Measurements from ENCODE around the gene LILRA6.
"Not testable (repeated sequence)": the region's sequence is repeated elsewhere in the genome, so short reads cannot be mapped to it uniquely, and the experiment has no call there.

The LILRA6 gene

GRCh38 chr19:54208784-54209057, 33.9 kb downstream of the LILRA6 start:
- H3K27ac ChIP-seq (ENCODE audit: low read depth, low read length, poor library complexity, severe bottlenecking), result no peak overlapping the region

GRCh38 chr19:54207983-54208783, 34.4 kb downstream of the LILRA6 start:
- peak overlapping the region; percentile 21; the same call in 1 of the 2 replicates for H3K4me2 ChIP-seq (ENCODE audit: low read length)
- no peak overlapping the region for H3K9ac ChIP-seq (ENCODE audit: low read length)
- no peaks in the 10 kb centered on the region for H4K20me1 ChIP-seq (ENCODE audit: insufficient read depth, low read length)

More at GRCh38 chr19:54208784-54209057, 33.9 kb downstream of the LILRA6 start:
- TF ChIP-seq CTCF (IDR thresholded peaks at IDR 0.05; ENCODE audit: low read length) (no peak), EZH2 (IDR thresholded peaks at IDR 0.05; ENCODE audit: borderline replicate concordance, low read length) (no peak)
- no peak overlapping the region for H2AFZ ChIP-seq (ENCODE audit: low read length)
- H3K4me3 ChIP-seq (ENCODE audit: low read depth, low read length, poor library complexity, severe bottlenecking), result no peak overlapping the region
- no peaks in the 10 kb centered on the region for H4K20me1 ChIP-seq (ENCODE audit: insufficient read depth, low read length)
- H3F3A ChIP-seq (ENCODE audit: insufficient read depth, low read length), result 0 out of 2 replicates have a peak, but pooled peaks cover 6% of the 10 kb centered on the region
- H3K27me3 ChIP-seq (ENCODE audit: insufficient read depth, low read length), result no peaks in the 10 kb centered on the region
- no peak overlapping the region for H3K9ac ChIP-seq (ENCODE audit: low read length)
- H3K9me3 ChIP-seq (ENCODE audit: low read length), result no peaks in the 10 kb centered on the region
- peaks cover 43% of the 10 kb centered on the region for H3K4me1 ChIP-seq (ENCODE audit: insufficient read depth, low read length, severe bottlenecking)
- H3K79me2 ChIP-seq (ENCODE audit: insufficient read depth, low read length), result peaks cover 17% of the 10 kb centered on the region
- no peak overlapping the region; the same call in 1 of the 2 replicates for H3K4me2 ChIP-seq (ENCODE audit: low read length)
- no peaks in the 10 kb centered on the region for H3K9me2 ChIP-seq (ENCODE audit: low read depth, low read length)
- peaks cover 90% of the 10 kb centered on the region for H3K36me3 ChIP-seq (ENCODE audit: insufficient read depth, low read length)

DNA sequence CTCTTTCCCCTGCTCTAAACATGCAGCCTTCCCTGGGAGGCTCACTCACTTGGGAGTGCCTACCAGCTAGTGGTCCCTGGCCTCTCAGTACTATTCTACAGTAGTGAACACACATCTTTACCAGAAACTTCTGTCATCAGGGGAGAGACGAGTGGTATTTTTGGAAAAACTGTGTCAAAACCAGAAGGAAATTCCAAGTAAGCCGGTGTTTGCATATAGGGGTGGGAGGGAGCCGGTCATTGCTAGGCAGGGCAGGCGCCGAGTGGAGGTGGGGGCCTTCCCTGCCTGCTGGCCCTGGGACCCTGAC, 35.0 kb downstream of the LILRA6 start:
- Histone ChIP-seq H4K20me1 (ENCODE audit: insufficient read depth, low read length) (no peaks in the 10 kb centered on the region; the same call in 1 of the 2 replicates), H3K36me3 (ENCODE audit: insufficient read depth, low read length) (peaks cover 93% of the 10 kb centered on the region), H3K9me3 (ENCODE audit: low read length) (no peaks in the 10 kb centered on the region), H3K4me2 (ENCODE audit: low read length) (peak overlapping the region; percentile 21; the same call in 1 of the 2 replicates), H3K9ac (ENCODE audit: low read length) (no peak overlapping the region), H3K4me1 (ENCODE audit: insufficient read depth, low read length, severe bottlenecking) (peaks cover 54% of the 10 kb centered on the region), H3K79me2 (ENCODE audit: insufficient read depth, low read length) (peaks cover 25% of the 10 kb centered on the region), H3K4me3 (ENCODE audit: low read depth, low read length, poor library complexity, severe bottlenecking) (no peak overlapping the region), H3K27ac (ENCODE audit: low read depth, low read length, poor library complexity, severe bottlenecking) (peak overlapping the region; percentile 64), H3K9me2 (ENCODE audit: low read depth, low read length) (no peaks in the 10 kb centered on the region), H3F3A (ENCODE audit: insufficient read depth, low read length) (0 out of 2 replicates have a peak, but pooled peaks cover 6% of the 10 kb centered on the region), H2AFZ (ENCODE audit: low read length) (no peak overlapping the region), H3K27me3 (ENCODE audit: insufficient read depth, low read length) (no peaks in the 10 kb centered on the region)
- no peak for TF ChIP-seq EZH2 (IDR thresholded peaks at IDR 0.05; ENCODE audit: borderline replicate concordance, low read length)
- no peak for TF ChIP-seq CTCF (IDR thresholded peaks at IDR 0.05; ENCODE audit: low read length)

More at GRCh38 chr19:54207983-54208783, 34.4 kb downstream of the LILRA6 start:
- Histone ChIP-seq H3K27ac (ENCODE audit: low read depth, low read length, poor library complexity, severe bottlenecking) (peak overlapping the region; percentile 64), H3K9me2 (ENCODE audit: low read depth, low read length) (no peaks in the 10 kb centered on the region), H3K4me3 (ENCODE audit: low read depth, low read length, poor library complexity, severe bottlenecking) (no peak overlapping the region), H3K79me2 (ENCODE audit: insufficient read depth, low read length) (peaks cover 20% of the 10 kb centered on the region), H3F3A (ENCODE audit: insufficient read depth, low read length) (0 out of 2 replicates have a peak, but pooled peaks cover 6% of the 10 kb centered on the region), H3K36me3 (ENCODE audit: insufficient read depth, low read length) (peaks cover 93% of the 10 kb centered on the region), H3K9me3 (ENCODE audit: low read length) (no peaks in the 10 kb centered on the region), H3K27me3 (ENCODE audit: insufficient read depth, low read length) (no peaks in the 10 kb centered on the region), H3K4me1 (ENCODE audit: insufficient read depth, low read length, severe bottlenecking) (peaks cover 49% of the 10 kb centered on the region), H2AFZ (ENCODE audit: low read length) (no peak overlapping the region)
- no peak for TF ChIP-seq EZH2 (IDR thresholded peaks at IDR 0.05; ENCODE audit: borderline replicate concordance, low read length)
- TF ChIP-seq CTCF (IDR thresholded peaks at IDR 0.05; ENCODE audit: low read length), result no peak

GRCh38 chr19:54207193-54207592, 35.4 kb downstream of the LILRA6 start:
- not testable (repeated sequence) for H3K9ac ChIP-seq (ENCODE audit: low read length); H4K20me1 ChIP-seq (ENCODE audit: insufficient read depth, low read length); H3K27me3 ChIP-seq (ENCODE audit: insufficient read depth, low read length); H3K27ac ChIP-seq (ENCODE audit: low read depth, low read length, poor library complexity, severe bottlenecking); H3F3A ChIP-seq (ENCODE audit: insufficient read depth, low read length); H3K9me3 ChIP-seq (ENCODE audit: low read length); H3K9me2 ChIP-seq (ENCODE audit: low read depth, low read length); H3K4me3 ChIP-seq (ENCODE audit: low read depth, low read length, poor library complexity, severe bottlenecking); H2AFZ ChIP-seq (ENCODE audit: low read length)
- H3K79me2 ChIP-seq (ENCODE audit: insufficient read depth, low read length), result peaks cover 30% of the 10 kb centered on the region
- peaks cover 93% of the 10 kb centered on the region for H3K36me3 ChIP-seq (ENCODE audit: insufficient read depth, low read length)
- H3K4me2 ChIP-seq (ENCODE audit: low read length), result peak overlapping the region; percentile 22; the same call in 1 of the 2 replicates
- H3K4me1 ChIP-seq (ENCODE audit: insufficient read depth, low read length, severe bottlenecking), result peaks cover 59% of the 10 kb centered on the region

Data from OCI-LY1 (cell line).